ENCODE data around the gene EP300.

EP300 gene

GRCh38 chr22:41204066-41204465 lies 111.7 kb downstream of the EP300 start:
- in situ Hi-C loops (cut with HindIII; ENCODE audit: low sequenced_read_pairs), result no loop called here
- H3K4me3 ChIP-seq (ENCODE audit: low read depth, low read length), result no peak overlapping the region
- TF ChIP-seq CTCF (IDR thresholded peaks at IDR 0.05; ENCODE audit: low read depth, low read length), result no peak
- no peak for DNase-seq (ENCODE audit: low read depth, low spot score)

- in situ Hi-C loops (cut with HindIII; ENCODE audit: low sequenced_read_pairs), result no loop called here
- DNase-seq (ENCODE audit: low read depth, low spot score), result peak; percentile 95
- peak within 1 kb of the TSS; percentile 92 for H3K4me3 ChIP-seq (ENCODE audit: low read depth, low read length)
- TF ChIP-seq CTCF (IDR thresholded peaks at IDR 0.05; ENCODE audit: low read depth, low read length), result no peak
Measured at GRCh38 chr22:41204992-41205900, 112.9 kb downstream of the EP300 start, which contains the start of gene L3MBTL2. Gene L3MBTL2, plus strand, starts transcription at chr22:41205312. Its CDS starts 51 bp downstream, at chr22:41205363.

DNA sequence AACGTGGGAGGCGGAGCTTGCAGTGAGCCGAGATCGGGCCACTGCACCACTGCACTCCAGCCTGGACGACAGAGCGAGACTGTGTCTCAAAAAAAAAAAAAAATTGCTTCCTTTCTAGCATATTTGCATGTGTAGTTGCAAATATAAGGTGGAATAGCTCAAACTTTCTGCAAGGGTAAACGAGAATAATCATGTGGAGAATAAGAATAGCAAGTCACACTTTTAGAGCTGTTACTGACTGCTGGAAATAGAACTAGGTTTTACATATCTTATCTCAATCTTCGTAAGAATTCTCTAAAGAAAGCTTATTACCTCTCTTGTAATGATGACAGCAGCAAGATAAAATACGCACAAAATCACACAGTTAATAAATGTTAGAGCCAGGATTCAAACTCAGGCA lies 114.3 kb downstream of the EP300 start:
- in situ Hi-C loops (cut with HindIII; ENCODE audit: low sequenced_read_pairs), result no loop called here
- H3K4me3 ChIP-seq (ENCODE audit: low read depth, low read length), result no peak overlapping the region
- DNase-seq (ENCODE audit: low read depth, low spot score), result no peak
- TF ChIP-seq CTCF (IDR thresholded peaks at IDR 0.05; ENCODE audit: low read depth, low read length), result no peak

DNA sequence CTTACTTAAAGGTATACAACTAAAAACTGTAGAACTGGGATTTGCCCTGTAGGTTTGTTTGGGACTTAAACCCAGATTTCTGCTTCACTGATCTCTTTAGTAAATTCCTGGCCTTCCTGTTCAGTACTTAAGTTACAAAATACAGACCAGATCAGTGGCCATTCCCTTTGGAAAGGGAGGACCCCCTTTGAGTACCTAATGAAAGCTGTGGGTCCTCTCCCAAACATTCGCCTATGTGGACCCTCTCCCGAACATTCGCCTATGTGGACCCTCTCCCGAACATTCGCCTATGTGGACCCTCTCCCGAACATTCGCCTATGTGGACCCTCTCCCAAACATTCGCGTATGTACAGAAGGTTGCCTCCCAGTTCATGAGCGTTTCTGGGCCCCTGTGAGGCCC lies 123.0 kb downstream of the EP300 start:
- no peak overlapping the region for H3K4me3 ChIP-seq (ENCODE audit: low read depth, low read length)
- TF ChIP-seq CTCF (IDR thresholded peaks at IDR 0.05; ENCODE audit: low read depth, low read length), result no peak
- DNase-seq (ENCODE audit: low read depth, low spot score), result no peak
- in situ Hi-C loops (cut with HindIII; ENCODE audit: low sequenced_read_pairs), result no loop called here

DNA sequence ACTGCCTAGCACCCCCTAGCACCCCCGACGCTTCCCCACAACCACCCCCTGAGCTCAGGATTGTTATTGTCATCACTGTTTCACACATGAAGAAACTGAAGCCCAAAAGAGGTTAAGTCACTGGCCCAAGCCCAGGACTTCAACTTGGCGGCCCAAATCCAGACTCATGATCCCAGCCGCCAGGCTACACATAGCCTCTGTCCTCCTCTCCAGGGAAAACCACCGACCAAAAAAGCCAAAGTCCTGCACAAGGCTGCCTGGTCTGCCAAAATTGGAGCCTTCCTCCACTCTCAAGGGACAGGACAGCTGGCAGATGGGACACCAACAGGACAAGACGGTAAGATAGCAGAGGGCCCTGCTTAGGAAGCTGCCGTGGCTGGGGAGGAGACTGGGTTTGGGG lies 123.5 kb downstream of the EP300 start:
- in situ Hi-C loops (cut with HindIII; ENCODE audit: low sequenced_read_pairs), result no loop called here
- DNase-seq (ENCODE audit: low read depth, low spot score), result no peak
- H3K4me3 ChIP-seq (ENCODE audit: low read depth, low read length), result no peak overlapping the region
- no peak for TF ChIP-seq CTCF (IDR thresholded peaks at IDR 0.05; ENCODE audit: low read depth, low read length)

- in situ Hi-C loops (cut with HindIII; ENCODE audit: low sequenced_read_pairs), result no loop called here
- DNase-seq (ENCODE audit: low read depth, low spot score), result no peak
- TF ChIP-seq CTCF (IDR thresholded peaks at IDR 0.05; ENCODE audit: low read depth, low read length), result no peak
- no peak overlapping the region for H3K4me3 ChIP-seq (ENCODE audit: low read depth, low read length)
Measured at GRCh38 chr22:41216984-41217383, 124.6 kb downstream of the EP300 start.

Measured in astrocyte of the spinal cord (primary cell).